ENCODE measurements around the gene UBA5. TPM values are rescaled to one million over a fixed set of nuclear protein-coding genes. Genes with fewer than 3 reads are reported as not detected.

UBA5 gene
- total RNA-seq, 1 donor from 2014 or later, result 81.9 TPM

- Mint-ChIP-seq H3K4me3 (peak within 1 kb of the TSS; percentile 99), H3K27me3 (no peaks in the 10 kb centered on the region), H3K27ac (peak within 1 kb of the TSS; percentile 98), H3K9me3 (no peaks in the 10 kb centered on the region), H3K36me3 (ENCODE audit: low read depth) (peaks cover 29% of the 10 kb centered on the region), H3K4me1 (peaks cover 39% of the 10 kb centered on the region)
- intact Hi-C loops (cut with micrococcal nuclease), result loop anchor here (1.0 to 10.0 kb wide), 4 partner anchors 63 to 1635 kb away; partner anchors contain the start of genes ASTE1, DNAJC13, NEK11 and NPHP3
- peak; percentile 76 for DNase-seq
These were observed 621 bp upstream of the UBA5 start, which contains the start of gene ACAD11 for GRCh38 chr3:132659365-132660051. Gene ACAD11, minus strand, starts transcription at chr3:132659809. Its CDS starts 58 bp downstream, at chr3:132659751.

GRCh38 chr3:132660811-132661070, 612 bp downstream of the UBA5 start:
- no peaks in the 10 kb centered on the region for H3K27me3 Mint-ChIP-seq
- peak overlapping the region; percentile 98 for H3K27ac Mint-ChIP-seq
- peaks cover 41% of the 10 kb centered on the region for H3K4me1 Mint-ChIP-seq
- no peak for DNase-seq
- H3K36me3 Mint-ChIP-seq (ENCODE audit: low read depth), result peaks cover 30% of the 10 kb centered on the region
- no peaks in the 10 kb centered on the region for H3K9me3 Mint-ChIP-seq
- intact Hi-C loops (cut with micrococcal nuclease), result loop anchor here (1.0 to 5.0 kb wide), 3 partner anchors 62 to 243 kb away; partner anchors contain the start of genes DNAJC13 and NPHP3
- H3K4me3 Mint-ChIP-seq, result peak overlapping the region; percentile 99

DNA sequence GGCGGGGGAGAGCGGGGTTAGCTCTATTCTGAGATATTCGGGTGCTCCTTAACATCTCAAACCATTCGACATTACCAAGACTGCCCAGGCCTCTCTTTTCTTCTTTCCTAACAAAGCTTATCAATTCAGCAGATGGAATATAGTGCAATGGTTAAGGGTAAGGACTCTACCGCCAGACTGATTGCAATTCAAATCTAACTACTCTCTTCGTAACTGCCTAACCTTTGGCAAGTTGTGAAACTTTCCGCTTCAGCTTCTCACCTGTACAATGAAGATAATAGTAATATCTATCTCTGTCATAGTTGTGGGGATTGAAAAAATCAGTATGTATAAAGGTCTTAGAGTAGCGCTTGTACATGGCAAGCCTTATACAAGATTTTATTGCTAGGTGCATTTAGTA, 972 bp downstream of the UBA5 start:
- intact Hi-C loops (cut with micrococcal nuclease), result loop anchor here (5.0 kb wide), 1 partner anchor 124 kb away; no protein-coding TSS in a partner anchor
- peak overlapping the region; percentile 98 for H3K27ac Mint-ChIP-seq
- peaks cover 30% of the 10 kb centered on the region for H3K36me3 Mint-ChIP-seq (ENCODE audit: low read depth)
- no peak for DNase-seq
- H3K27me3 Mint-ChIP-seq, result no peaks in the 10 kb centered on the region
- peak overlapping the region; percentile 99 for H3K4me3 Mint-ChIP-seq
- no peaks in the 10 kb centered on the region for H3K9me3 Mint-ChIP-seq
- H3K4me1 Mint-ChIP-seq, result peaks cover 41% of the 10 kb centered on the region

GRCh38 chr3:132662212-132662611, 2.1 kb downstream of the UBA5 start:
- Mint-ChIP-seq H3K27me3 (no peaks in the 10 kb centered on the region), H3K4me1 (peaks cover 38% of the 10 kb centered on the region), H3K9me3 (no peaks in the 10 kb centered on the region), H3K36me3 (ENCODE audit: low read depth) (peaks cover 33% of the 10 kb centered on the region), H3K27ac (no peak overlapping the region), H3K4me3 (peak overlapping the region; percentile 54)
- DNase-seq, result no peak
- intact Hi-C loops (cut with micrococcal nuclease), result loop anchor here (5.0 kb wide), 1 partner anchor 125 kb away; no protein-coding TSS in a partner anchor

DNA sequence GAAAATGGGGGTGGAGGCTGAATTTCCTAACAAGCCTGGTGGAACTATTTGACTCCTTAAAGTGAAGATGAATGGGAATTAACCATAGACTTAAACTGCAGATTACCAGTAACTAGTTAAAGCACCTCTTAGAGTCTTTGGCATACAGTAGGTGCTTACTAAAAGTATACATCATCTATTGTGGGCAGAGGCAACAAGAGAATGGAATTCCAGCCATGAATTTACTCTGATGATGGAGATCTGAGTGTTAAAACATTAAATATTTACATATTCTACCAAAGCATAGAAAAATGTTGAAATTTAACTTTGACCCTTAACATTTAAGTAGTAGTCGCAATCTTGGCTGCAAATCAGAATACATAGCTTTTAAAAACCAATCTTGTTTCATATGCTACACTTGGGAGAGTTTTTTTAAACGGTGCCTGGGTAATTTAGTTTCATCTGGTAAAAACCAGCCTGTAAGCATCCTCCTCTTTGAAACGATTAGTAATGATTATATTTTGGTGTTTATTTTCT, 5.2 kb downstream of the UBA5 start:
- Mint-ChIP-seq H3K27ac (no peak overlapping the region), H3K4me1 (peaks cover 33% of the 10 kb centered on the region), H3K36me3 (ENCODE audit: low read depth) (peaks cover 31% of the 10 kb centered on the region), H3K27me3 (no peaks in the 10 kb centered on the region), H3K4me3 (no peak overlapping the region), H3K9me3 (no peaks in the 10 kb centered on the region)
- DNase-seq, result no peak
- intact Hi-C loops (cut with micrococcal nuclease), result no loop called here

GRCh38 chr3:132669256-132669777, 9.2 kb downstream of the UBA5 start:
- Mint-ChIP-seq H3K4me3 (no peak overlapping the region), H3K27ac (no peak overlapping the region), H3K36me3 (ENCODE audit: low read depth) (peaks cover 28% of the 10 kb centered on the region), H3K27me3 (no peaks in the 10 kb centered on the region), H3K9me3 (no peaks in the 10 kb centered on the region), H3K4me1 (peaks cover 14% of the 10 kb centered on the region)
- intact Hi-C loops (cut with micrococcal nuclease), result no loop called here
- no peak for DNase-seq

DNA sequence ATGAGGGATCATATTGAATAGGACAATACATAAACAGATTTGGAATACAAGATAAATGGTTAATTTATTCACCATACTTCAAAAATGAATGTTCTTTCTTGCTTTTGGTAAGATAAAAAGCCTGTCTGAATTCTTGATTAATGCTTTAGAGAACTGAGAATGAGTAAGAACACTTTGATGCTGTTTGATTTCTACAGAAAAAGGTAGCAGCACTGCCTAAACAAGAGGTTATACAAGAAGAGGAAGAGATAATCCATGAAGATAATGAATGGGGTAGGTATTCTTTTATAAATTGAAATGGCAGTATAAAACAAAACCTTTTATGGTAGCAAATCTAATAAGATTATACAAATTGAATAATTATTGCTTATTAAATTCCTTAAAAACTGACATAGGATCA, 15.3 kb downstream of the UBA5 start:
- no peaks in the 10 kb centered on the region for H3K9me3 Mint-ChIP-seq
- intact Hi-C loops (cut with micrococcal nuclease), result no loop called here
- H3K27me3 Mint-ChIP-seq, result no peaks in the 10 kb centered on the region
- no peaks in the 10 kb centered on the region for H3K4me1 Mint-ChIP-seq
- DNase-seq, result no peak
- peaks cover 51% of the 10 kb centered on the region for H3K36me3 Mint-ChIP-seq (ENCODE audit: low read depth)
- H3K4me3 Mint-ChIP-seq, result no peak overlapping the region
- H3K27ac Mint-ChIP-seq, result no peak overlapping the region

- no peaks in the 10 kb centered on the region for H3K27me3 Mint-ChIP-seq
- H3K4me3 Mint-ChIP-seq, result no peak overlapping the region
- H3K36me3 Mint-ChIP-seq (ENCODE audit: low read depth), result peaks cover 44% of the 10 kb centered on the region
- H3K27ac Mint-ChIP-seq, result no peak overlapping the region
- no peak for DNase-seq
- no peaks in the 10 kb centered on the region for H3K4me1 Mint-ChIP-seq
- H3K9me3 Mint-ChIP-seq, result no peaks in the 10 kb centered on the region
- intact Hi-C loops (cut with micrococcal nuclease), result no loop called here
These were observed 19.8 kb downstream of the UBA5 start for GRCh38 chr3:132679911-132680310.

DNA sequence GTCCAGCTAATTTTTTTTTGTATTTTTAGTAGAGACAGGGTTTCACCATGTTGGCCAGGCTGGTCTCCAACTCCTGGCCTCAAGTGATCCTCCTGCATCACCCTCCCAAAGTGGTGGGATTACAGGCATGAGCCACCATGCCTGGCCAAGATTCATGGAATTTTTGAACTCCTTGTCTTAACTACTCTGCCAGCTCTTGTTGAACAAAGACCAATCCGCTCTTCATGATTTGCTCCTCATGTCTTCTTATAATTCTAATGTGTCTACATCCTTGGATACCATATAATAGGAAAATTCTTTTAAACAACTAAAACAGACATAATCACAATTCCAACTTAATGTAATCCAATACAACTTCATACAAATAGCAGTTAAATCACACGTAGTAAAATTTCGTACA, 21.3 kb downstream of the UBA5 start:
- H3K27ac Mint-ChIP-seq, result no peak overlapping the region
- H3K4me3 Mint-ChIP-seq, result no peak overlapping the region
- H3K27me3 Mint-ChIP-seq, result no peaks in the 10 kb centered on the region
- intact Hi-C loops (cut with micrococcal nuclease), result no loop called here
- H3K4me1 Mint-ChIP-seq, result no peaks in the 10 kb centered on the region
- no peak for DNase-seq
- H3K9me3 Mint-ChIP-seq, result no peaks in the 10 kb centered on the region
- peaks cover 36% of the 10 kb centered on the region for H3K36me3 Mint-ChIP-seq (ENCODE audit: low read depth)

- Mint-ChIP-seq H3K36me3 (ENCODE audit: low read depth) (peaks cover 32% of the 10 kb centered on the region), H3K27me3 (no peaks in the 10 kb centered on the region), H3K9me3 (no peaks in the 10 kb centered on the region), H3K27ac (no peak overlapping the region), H3K4me3 (no peak overlapping the region), H3K4me1 (no peaks in the 10 kb centered on the region)
- DNase-seq, result no peak
- intact Hi-C loops (cut with micrococcal nuclease), result no loop called here
These were observed 22.1 kb downstream of the UBA5 start for GRCh38 chr3:132682201-132682600.

GRCh38 chr3:132690040-132690439, 29.9 kb downstream of the UBA5 start:
- Mint-ChIP-seq H3K4me3 (no peak overlapping the region), H3K27ac (no peak overlapping the region), H3K9me3 (no peaks in the 10 kb centered on the region), H3K4me1 (no peaks in the 10 kb centered on the region), H3K36me3 (ENCODE audit: low read depth) (peaks cover 31% of the 10 kb centered on the region), H3K27me3 (no peaks in the 10 kb centered on the region)
- no peak for DNase-seq
- intact Hi-C loops (cut with micrococcal nuclease), result no loop called here

- Mint-ChIP-seq H3K9me3 (no peaks in the 10 kb centered on the region), H3K36me3 (ENCODE audit: low read depth) (peaks cover 38% of the 10 kb centered on the region), H3K4me3 (no peak overlapping the region), H3K27ac (no peak overlapping the region), H3K4me1 (peaks cover 5% of the 10 kb centered on the region), H3K27me3 (no peaks in the 10 kb centered on the region)
- intact Hi-C loops (cut with micrococcal nuclease), result no loop called here
- no peak for DNase-seq
These were observed 34.9 kb downstream of the UBA5 start for GRCh38 chr3:132694991-132695390.

DNA sequence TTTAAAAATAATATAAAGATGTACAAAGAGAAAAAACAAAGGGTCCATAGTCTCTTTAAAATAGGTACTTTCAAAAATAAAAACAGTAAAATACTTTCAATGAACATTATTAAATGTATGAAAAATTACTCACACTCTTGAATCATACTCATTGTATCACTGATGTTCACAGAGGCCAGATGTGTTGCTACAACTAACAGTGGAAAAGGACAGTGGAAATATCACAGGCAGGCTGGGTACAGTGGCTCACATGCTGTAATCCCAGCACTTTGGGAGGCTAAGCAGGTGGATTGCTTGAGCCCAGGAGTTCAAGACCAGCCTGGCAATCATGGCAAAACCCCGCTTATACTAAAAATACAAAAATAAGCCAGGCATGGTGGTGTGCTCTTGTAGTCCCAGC, 35.3 kb downstream of the UBA5 start:
- Mint-ChIP-seq H3K4me1 (peaks cover 5% of the 10 kb centered on the region), H3K27ac (no peak overlapping the region), H3K27me3 (no peaks in the 10 kb centered on the region), H3K4me3 (no peak overlapping the region), H3K36me3 (ENCODE audit: low read depth) (peaks cover 37% of the 10 kb centered on the region), H3K9me3 (no peaks in the 10 kb centered on the region)
- DNase-seq, result no peak
- intact Hi-C loops (cut with micrococcal nuclease), result no loop called here

- no peaks in the 10 kb centered on the region for H3K27me3 Mint-ChIP-seq
- H3K4me1 Mint-ChIP-seq, result peaks cover 4% of the 10 kb centered on the region
- no peak overlapping the region for H3K4me3 Mint-ChIP-seq
- DNase-seq, result no peak
- peaks cover 42% of the 10 kb centered on the region for H3K36me3 Mint-ChIP-seq (ENCODE audit: low read depth)
- no peaks in the 10 kb centered on the region for H3K9me3 Mint-ChIP-seq
- intact Hi-C loops (cut with micrococcal nuclease), result no loop called here
- no peak overlapping the region for H3K27ac Mint-ChIP-seq
These were observed 43.6 kb downstream of the UBA5 start for GRCh38 chr3:132703733-132704132.

All from activated CD4-positive, alpha-beta T cell treated with anti-CD3 and anti-CD28 coated beads, Interleukin-2, amount 10 ng/mL, durations not matched to agents 24 days and 14 days (primary cell).